Measurements from ENCODE around the gene TTC14. TPM values are rescaled to one million over a fixed set of nuclear protein-coding genes. Genes with fewer than 3 reads are reported as not detected.

TTC14 gene
- total RNA-seq, 3 donors from 2014 or later (not counting 1 experiment from before 2014, with no cell fraction given) = 92.9 to 115 (median 112) TPM

GRCh38 chr3:180626844-180627243, 24.9 kb downstream of the TTC14 start:
- H3K27ac ChIP-seq (ENCODE audit: low read length) = no peak overlapping the region
- intact Hi-C loops (cut with micrococcal nuclease) = no loop called here
- H3K4me1 ChIP-seq (ENCODE audit: control insufficient read depth, insufficient read depth, low read length) = no peaks in the 10 kb centered on the region
- H3K36me3 ChIP-seq (ENCODE audit: control insufficient read depth, insufficient read depth, low read length) = peaks cover 2% of the 10 kb centered on the region
- no peak for DNase-seq
- no peak for TF ChIP-seq CTCF (IDR thresholded peaks at IDR 0.05)
- WGBS (ENCODE audit: insufficient coverage) = 100% methylated on average over 1 of the region's 2 CpGs
- H3K27me3 ChIP-seq (ENCODE audit: control insufficient read depth, insufficient read depth, low read length) = peaks cover 3% of the 10 kb centered on the region
- H3K4me3 ChIP-seq (ENCODE audit: low read length) = no peak overlapping the region
- no peaks in the 10 kb centered on the region for H3K9me3 ChIP-seq (ENCODE audit: control insufficient read depth, insufficient read depth, low read length)
- ATAC-seq = no peak
- Mint-ChIP-seq H3K27me3 (ENCODE audit: low read depth in 2 of 2) (peaks cover 0 to 3% of the 10 kb centered on the region in 2 donors), H3K4me3 (no peak overlapping the region), H3K27ac (no peak overlapping the region), H3K36me3 (peaks cover 18% of the 10 kb centered on the region), H3K9me3 (no peaks in the 10 kb centered on the region), H3K4me1 (peaks cover 4 to 20% of the 10 kb centered on the region in 2 donors)

GRCh38 chr3:180630371-180630770, 28.4 kb downstream of the TTC14 start:
- H3K4me3 Mint-ChIP-seq = no peak overlapping the region
- intact Hi-C loops (cut with micrococcal nuclease) = no loop called here
- H3K4me1 ChIP-seq (ENCODE audit: control insufficient read depth, insufficient read depth, low read length) = no peaks in the 10 kb centered on the region
- H3K36me3 ChIP-seq (ENCODE audit: control insufficient read depth, insufficient read depth, low read length) = no peaks in the 10 kb centered on the region
- DNase-seq (no peak), ATAC-seq (no peak)
- no peaks in the 10 kb centered on the region for H3K9me3 Mint-ChIP-seq
- H3K36me3 Mint-ChIP-seq = peaks cover 9% of the 10 kb centered on the region
- H3K4me1 Mint-ChIP-seq = peaks cover 0 to under 1% of the 10 kb centered on the region in 2 donors
- H3K27me3 Mint-ChIP-seq (ENCODE audit: low read depth in 2 of 2) = peaks cover 15 to 20% of the 10 kb centered on the region in 2 donors
- no peak overlapping the region for H3K4me3 ChIP-seq (ENCODE audit: low read length)
- no peak overlapping the region for H3K27ac ChIP-seq (ENCODE audit: low read length)
- H3K27ac Mint-ChIP-seq = no peak overlapping the region
- H3K9me3 ChIP-seq (ENCODE audit: control insufficient read depth, insufficient read depth, low read length) = no peaks in the 10 kb centered on the region
- peaks cover 8% of the 10 kb centered on the region for H3K27me3 ChIP-seq (ENCODE audit: control insufficient read depth, insufficient read depth, low read length)
- no peak for TF ChIP-seq CTCF (IDR thresholded peaks at IDR 0.05)

- 100% methylated on average over 2 of the region's 3 CpGs for WGBS (ENCODE audit: insufficient coverage)
- H3K9me3 ChIP-seq (ENCODE audit: control insufficient read depth, insufficient read depth, low read length) = no peaks in the 10 kb centered on the region
- H3K36me3 ChIP-seq (ENCODE audit: control insufficient read depth, insufficient read depth, low read length) = no peaks in the 10 kb centered on the region
- H3K4me1 ChIP-seq (ENCODE audit: control insufficient read depth, insufficient read depth, low read length) = no peaks in the 10 kb centered on the region
- DNase-seq (no peak), ATAC-seq (no peak)
- Mint-ChIP-seq H3K27ac (no peak overlapping the region), H3K36me3 (peaks cover 6% of the 10 kb centered on the region), H3K9me3 (no peaks in the 10 kb centered on the region), H3K4me1 (no peaks in the 10 kb centered on the region), H3K4me3 (no peak overlapping the region), H3K27me3 (ENCODE audit: low read depth in 2 of 2) (peaks cover 18 to 21% of the 10 kb centered on the region in 2 donors)
- peaks cover 8% of the 10 kb centered on the region for H3K27me3 ChIP-seq (ENCODE audit: control insufficient read depth, insufficient read depth, low read length)
- intact Hi-C loops (cut with micrococcal nuclease) = no loop called here
- TF ChIP-seq CTCF (IDR thresholded peaks at IDR 0.05) = no peak
- no peak overlapping the region for H3K27ac ChIP-seq (ENCODE audit: low read length)
- H3K4me3 ChIP-seq (ENCODE audit: low read length) = no peak overlapping the region
These were observed 29.4 kb downstream of the TTC14 start for GRCh38 chr3:180631317-180631716.

- WGBS (ENCODE audit: insufficient coverage) = 35% methylated on average over 2 of the region's 2 CpGs
- no peak overlapping the region for H3K4me3 ChIP-seq (ENCODE audit: low read length)
- peaks cover 6% of the 10 kb centered on the region for H3K36me3 Mint-ChIP-seq
- no peak overlapping the region for H3K27ac ChIP-seq (ENCODE audit: low read length)
- H3K4me1 ChIP-seq (ENCODE audit: control insufficient read depth, insufficient read depth, low read length) = no peaks in the 10 kb centered on the region
- H3K27me3 ChIP-seq (ENCODE audit: control insufficient read depth, insufficient read depth, low read length) = peaks cover 10% of the 10 kb centered on the region
- no peak overlapping the region for H3K27ac Mint-ChIP-seq
- no peak for TF ChIP-seq CTCF (IDR thresholded peaks at IDR 0.05)
- H3K27me3 Mint-ChIP-seq (ENCODE audit: low read depth in 2 of 2) = peaks cover 25 to 38% of the 10 kb centered on the region in 2 donors
- H3K9me3 ChIP-seq (ENCODE audit: control insufficient read depth, insufficient read depth, low read length) = no peaks in the 10 kb centered on the region
- intact Hi-C loops (cut with micrococcal nuclease) = no loop called here
- peaks cover 0 to 2% of the 10 kb centered on the region in 2 donors for H3K9me3 Mint-ChIP-seq
- DNase-seq (no peak), ATAC-seq (no peak)
- H3K36me3 ChIP-seq (ENCODE audit: control insufficient read depth, insufficient read depth, low read length) = no peaks in the 10 kb centered on the region
- H3K4me3 Mint-ChIP-seq = no peak overlapping the region
- no peaks in the 10 kb centered on the region for H3K4me1 Mint-ChIP-seq
These were observed 31.8 kb downstream of the TTC14 start for GRCh38 chr3:180633722-180634121.

All from natural killer cell (primary cell).